Caco-2 (cell line): ENCODE results near the gene LHX2. TPM values are rescaled to one million over a fixed set of nuclear protein-coding genes. Genes with fewer than 3 reads are reported as not detected.

Experiments used
- BruUV-seq: library from RNA; stranded (reverse); fragments of 400-500 nt; replicated peaks from 2 replicates; lab custom pipeline; 2021; lab: Mats Ljungman, UMichigan
- CTCF ChIA-PET: fragments of 300-600 bp; sonication (Branson Sonifier 250); formaldehyde crosslinking; loops from one replicate; lab custom pipeline; 2022; ENCODE audit warnings: antibody characterized with exemption; lab: Charles Lee
- POLR2A ChIA-PET: fragments of 300-600 bp; sonication (Branson Sonifier 250); formaldehyde crosslinking; loops from one replicate; lab custom pipeline; 2022; ENCODE audit warnings: antibody characterized with exemption; lab: Charles Lee
- DNase-seq, 2 experiments: peaks; one replicate each; pipeline versions ENCODE4 v3.0.0 to v3.0.0-alpha.2; 2020 to 2022
- H3K27me3 ChIP-seq: replicated peaks from 2 replicates; pipeline ENCODE4 v1.6.0; 2011; ENCODE audit warnings: low read length; ENCODE audit not compliant: control insufficient read depth, insufficient read depth
- H3K36me3 ChIP-seq: 2 replicates; pipeline ENCODE4 v1.5.1; 2011; ENCODE audit warnings: low read length; ENCODE audit not compliant: control insufficient read depth, insufficient read depth
- H3K4me1 ChIP-seq: fragments of 250-450 bp; sonication (Bioruptor Pico); 2 replicates; pipeline ENCODE4 v1.5.1; 2020; ENCODE audit warnings: mild to moderate bottlenecking
- H3K4me3 ChIP-seq: 2 replicates; pipeline ENCODE4 v1.5.1; 2011; ENCODE audit warnings: low read depth, mild to moderate bottlenecking, control low read depth, low read length
- H3K9me3 ChIP-seq: fragments of 250-450 bp; sonication (Bioruptor Pico); 2 replicates; pipeline ENCODE4 v1.5.1; 2020; ENCODE audit warnings: mild to moderate bottlenecking, moderate library complexity
- H3K27ac Mint-ChIP-seq: one replicate; pipeline ENCODE4 v1.8.0; 2022; ENCODE audit warnings: mixed read lengths; ENCODE audit not compliant: unreplicated experiment
- H3K27me3 Mint-ChIP-seq: one replicate; pipeline ENCODE4 v1.8.0; 2022; ENCODE audit warnings: mixed read lengths; ENCODE audit not compliant: insufficient read depth, unreplicated experiment
- H3K36me3 Mint-ChIP-seq: one replicate; pipeline ENCODE4 v1.8.0; 2022; ENCODE audit warnings: mild to moderate bottlenecking, mixed read lengths; ENCODE audit not compliant: insufficient read depth, unreplicated experiment
- H3K4me1 Mint-ChIP-seq: one replicate; pipeline ENCODE4 v1.8.0; 2022; ENCODE audit warnings: low read depth, mixed read lengths; ENCODE audit not compliant: unreplicated experiment
- H3K4me3 Mint-ChIP-seq: one replicate; pipeline ENCODE4 v1.8.0; 2022; ENCODE audit warnings: mild to moderate bottlenecking, moderate library complexity, mixed read lengths; ENCODE audit not compliant: unreplicated experiment
- H3K9me3 Mint-ChIP-seq: one replicate; pipeline ENCODE4 v1.8.0; 2022; ENCODE audit warnings: mixed read lengths; ENCODE audit not compliant: unreplicated experiment
- CTCF ChIP-seq, 2 experiments: fragments of 200-600 bp in 1 of 2; IDR thresholded peaks; 1 replicate in 1 of 2; 2 replicates in 1 of 2; pipeline versions ENCODE4 v1.5.1 to v1.8.0; 2011 to 2022; ENCODE audit warnings: antibody characterized with exemption in 1 of 2, control low read depth in 1 of 2, inconsistent platforms in 1 of 2, low read depth in 1 of 2, low read length in 1 of 2, mild to moderate bottlenecking in 1 of 2, moderate library complexity in 1 of 2; ENCODE audit not compliant: insufficient read depth in 1 of 2, severe bottlenecking in 1 of 2, unreplicated experiment in 1 of 2
- intact Hi-C: fragments of 100-400 bp; cut with micrococcal nuclease; formaldehyde crosslinking; loops from one replicate; pipeline ENCODE4 v1.10.0; 2022; ENCODE audit not compliant: unreplicated experiment
- total RNA-seq: library from RNA; stranded (reverse); gene quantifications from 2 replicates; pipeline ENCODE4 v1.2.3, GENCODE V29; 2022

LHX2 gene
- total RNA-seq, 1 experiment from 2014 or later = 4.0 TPM

GRCh38 chr9:124036578-124036977 lies 25.0 kb downstream of the LHX2 start:
- peaks cover 5% of the 10 kb centered on the region for H3K27me3 Mint-ChIP-seq
- H3K4me3 Mint-ChIP-seq = no peak overlapping the region
- intact Hi-C loops = no loop called here
- H3K36me3 Mint-ChIP-seq = peaks cover 6% of the 10 kb centered on the region
- Histone ChIP-seq H3K4me1 (no peaks in the 10 kb centered on the region; the same call in 1 of the 2 replicates), H3K9me3 (no peaks in the 10 kb centered on the region), H3K4me3 (no peak overlapping the region), H3K27me3 (no peaks in the 10 kb centered on the region), H3K36me3 (no peaks in the 10 kb centered on the region)
- POLR2A ChIA-PET = no interaction called here
- TF ChIP-seq CTCF (IDR thresholded peaks at IDR 0.05; ENCODE audit: insufficient read depth in 1 of 2, low read depth in 1 of 2, low read length in 1 of 2, severe bottlenecking in 1 of 2, unreplicated experiment in 1 of 2) = no peak
- H3K9me3 Mint-ChIP-seq = no peaks in the 10 kb centered on the region
- no peak overlapping the region for H3K27ac Mint-ChIP-seq
- H3K4me1 Mint-ChIP-seq = peaks cover 10% of the 10 kb centered on the region
- CTCF ChIA-PET = interaction anchor here (0.6 kb wide), 1 partner anchor 651 kb away, joined by 3 read pairs; no protein-coding TSS in a partner anchor
- no peak for DNase-seq
- no TSS peak for BruUV-seq

GRCh38 chr9:124037790-124038189 lies 26.2 kb downstream of the LHX2 start:
- CTCF ChIA-PET = no interaction called here
- peaks cover 6% of the 10 kb centered on the region for H3K36me3 Mint-ChIP-seq
- intact Hi-C loops = no loop called here
- TF ChIP-seq CTCF (IDR thresholded peaks at IDR 0.05; ENCODE audit: insufficient read depth in 1 of 2, low read depth in 1 of 2, low read length in 1 of 2, severe bottlenecking in 1 of 2, unreplicated experiment in 1 of 2) = no peak
- peak in 1 of 2 experiments; percentile 20 for DNase-seq
- H3K4me3 Mint-ChIP-seq = no peak overlapping the region
- POLR2A ChIA-PET = no interaction called here
- peaks cover 5% of the 10 kb centered on the region for H3K27me3 Mint-ChIP-seq
- Histone ChIP-seq H3K4me1 (no peaks in the 10 kb centered on the region; the same call in 1 of the 2 replicates), H3K36me3 (no peaks in the 10 kb centered on the region), H3K27me3 (no peaks in the 10 kb centered on the region), H3K9me3 (no peaks in the 10 kb centered on the region), H3K4me3 (no peak overlapping the region)
- no TSS peak for BruUV-seq
- H3K27ac Mint-ChIP-seq = no peak overlapping the region
- no peaks in the 10 kb centered on the region for H3K9me3 Mint-ChIP-seq
- peaks cover 13% of the 10 kb centered on the region for H3K4me1 Mint-ChIP-seq

GRCh38 chr9:124038239-124038638 lies 26.7 kb downstream of the LHX2 start:
- H3K9me3 ChIP-seq = no peaks in the 10 kb centered on the region
- H3K4me3 Mint-ChIP-seq = no peak overlapping the region
- peaks cover 6% of the 10 kb centered on the region for H3K36me3 Mint-ChIP-seq
- no peaks in the 10 kb centered on the region for H3K9me3 Mint-ChIP-seq
- H3K27me3 ChIP-seq = no peaks in the 10 kb centered on the region
- no peaks in the 10 kb centered on the region for H3K36me3 ChIP-seq
- no peak overlapping the region for H3K4me3 ChIP-seq
- ChIA-PET CTCF (interaction anchor here (1.4 kb wide), 1 partner anchor 636 kb away, joined by 4 read pairs; no protein-coding TSS in a partner anchor), POLR2A (no interaction called here)
- H3K4me1 Mint-ChIP-seq = peaks cover 13% of the 10 kb centered on the region
- peaks cover 5% of the 10 kb centered on the region for H3K27me3 Mint-ChIP-seq
- no peak overlapping the region for H3K27ac Mint-ChIP-seq
- H3K4me1 ChIP-seq = no peaks in the 10 kb centered on the region; the same call in 1 of the 2 replicates
- BruUV-seq = no TSS peak
- DNase-seq = no peak
- no peak for TF ChIP-seq CTCF (IDR thresholded peaks at IDR 0.05; ENCODE audit: insufficient read depth in 1 of 2, low read depth in 1 of 2, low read length in 1 of 2, severe bottlenecking in 1 of 2, unreplicated experiment in 1 of 2)
- intact Hi-C loops = no loop called here
